22Rv1 (cell line): Measurements from ENCODE around the gene FAM3D.

Experiments used
- H3K27ac ChIP-seq: fragments of 450-650 bp; 2 replicates; pipeline ENCODE4 v1.5.1; 2017
- ZFX ChIP-seq: fragments of 450-650 bp; IDR thresholded peaks from 2 replicates; pipeline ENCODE4 v1.6.1; 2017; ENCODE audit warnings: antibody characterized with exemption, borderline replicate concordance
- TF ChIP-seq, protein P1 (sequence below): fragments of 450-650 bp; IDR thresholded peaks from 2 replicates; pipeline ENCODE4 v1.5.1; 2017; ENCODE audit warnings: mild to moderate bottlenecking

The FAM3D gene

DNA sequence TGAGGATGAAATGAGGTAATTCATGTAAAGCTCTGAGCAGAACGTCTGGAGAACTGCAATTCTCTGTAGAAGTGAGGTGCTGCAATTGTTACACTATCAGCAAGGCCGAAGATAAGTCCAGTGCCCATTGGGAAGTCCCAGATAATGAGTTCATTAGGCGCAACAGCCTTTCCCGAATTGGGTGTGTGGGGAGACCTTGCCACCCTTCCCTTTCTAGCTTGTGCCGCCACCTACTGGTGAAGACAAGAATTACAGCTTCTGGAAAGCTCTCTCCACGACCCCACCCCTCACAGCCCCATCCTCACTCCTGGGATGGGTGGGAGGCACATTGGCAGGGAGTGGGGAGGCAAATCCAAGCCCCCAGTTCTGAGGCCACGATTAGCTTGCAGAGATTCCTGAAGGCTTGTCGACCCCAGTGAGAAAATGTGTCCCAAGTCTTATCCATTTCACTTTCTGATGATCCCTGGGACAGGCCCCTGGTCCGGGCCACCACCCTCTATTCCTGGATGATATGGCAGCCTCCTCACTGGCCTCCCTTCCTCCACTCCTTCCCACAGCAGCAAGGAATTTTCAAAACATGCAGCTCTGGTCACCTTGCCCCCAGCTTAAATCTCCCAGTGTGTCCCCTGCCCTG, 36.4 kb downstream of the FAM3D start:
- TF ChIP-seq, protein P1, sequence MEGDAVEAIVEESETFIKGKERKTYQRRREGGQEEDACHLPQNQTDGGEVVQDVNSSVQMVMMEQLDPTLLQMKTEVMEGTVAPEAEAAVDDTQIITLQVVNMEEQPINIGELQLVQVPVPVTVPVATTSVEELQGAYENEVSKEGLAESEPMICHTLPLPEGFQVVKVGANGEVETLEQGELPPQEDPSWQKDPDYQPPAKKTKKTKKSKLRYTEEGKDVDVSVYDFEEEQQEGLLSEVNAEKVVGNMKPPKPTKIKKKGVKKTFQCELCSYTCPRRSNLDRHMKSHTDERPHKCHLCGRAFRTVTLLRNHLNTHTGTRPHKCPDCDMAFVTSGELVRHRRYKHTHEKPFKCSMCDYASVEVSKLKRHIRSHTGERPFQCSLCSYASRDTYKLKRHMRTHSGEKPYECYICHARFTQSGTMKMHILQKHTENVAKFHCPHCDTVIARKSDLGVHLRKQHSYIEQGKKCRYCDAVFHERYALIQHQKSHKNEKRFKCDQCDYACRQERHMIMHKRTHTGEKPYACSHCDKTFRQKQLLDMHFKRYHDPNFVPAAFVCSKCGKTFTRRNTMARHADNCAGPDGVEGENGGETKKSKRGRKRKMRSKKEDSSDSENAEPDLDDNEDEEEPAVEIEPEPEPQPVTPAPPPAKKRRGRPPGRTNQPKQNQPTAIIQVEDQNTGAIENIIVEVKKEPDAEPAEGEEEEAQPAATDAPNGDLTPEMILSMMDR = peak; percentile 92
- no peak for TF ChIP-seq ZFX
- no peak overlapping the region for H3K27ac ChIP-seq

GRCh38 chr3:58629629-58630028, 36.9 kb downstream of the FAM3D start:
- no peak for TF ChIP-seq ZFX
- TF ChIP-seq, protein P1 = no peak

GRCh38 chr3:58628823-58629562, 37.6 kb downstream of the FAM3D start:
- TF ChIP-seq, protein P1 = no peak
- TF ChIP-seq ZFX = no peak
- no peak overlapping the region for H3K27ac ChIP-seq

More at GRCh38 chr3:58629629-58630028, 36.9 kb downstream of the FAM3D start:
- H3K27ac ChIP-seq = no peak overlapping the region

- TF ChIP-seq ZFX = no peak
- TF ChIP-seq, protein P1 = no peak
- no peak overlapping the region for H3K27ac ChIP-seq
These were observed 38.6 kb downstream of the FAM3D start for GRCh38 chr3:58627941-58628340.

- H3K27ac ChIP-seq = no peak overlapping the region
- TF ChIP-seq, protein P1 = no peak
- no peak for TF ChIP-seq ZFX
These were observed 39.0 kb downstream of the FAM3D start for GRCh38 chr3:58627570-58627885.

- H3K27ac ChIP-seq = no peak overlapping the region
- no peak for TF ChIP-seq ZFX
- TF ChIP-seq, protein P1 = no peak
These were observed 39.6 kb downstream of the FAM3D start for GRCh38 chr3:58626841-58627569.
